Fibroblast of skin of abdomen (primary cell): ENCODE data around the gene TUBB2B.

Experiments used
- DNase-seq: peaks from one replicate; pipeline ENCODE4 v3.0.0-alpha.2; 2013

The TUBB2B gene

GRCh38 chr6:3232017-3232945, 4.8 kb upstream of the TUBB2B start:
- DNase-seq: no peak

- DNase-seq: peak; percentile 85
Observed at GRCh38 chr6:3231247-3232016, 4.0 kb upstream of the TUBB2B start.

GRCh38 chr6:3230900-3231246, 3.4 kb upstream of the TUBB2B start:
- DNase-seq: peak; percentile 67

- no peak for DNase-seq
Observed at GRCh38 chr6:3230256-3230882, 2.9 kb upstream of the TUBB2B start.

- peak; percentile 38 for DNase-seq
Observed at GRCh38 chr6:3229566-3230178, 2.2 kb upstream of the TUBB2B start.

- peak; percentile 33 for DNase-seq
Observed at GRCh38 chr6:3228771-3229565, 1.5 kb upstream of the TUBB2B start.

GRCh38 chr6:3228046-3228671, 706 bp upstream of the TUBB2B start:
- no peak for DNase-seq

GRCh38 chr6:3226481-3227362, 731 bp downstream of the TUBB2B start:
- peak; percentile 48 for DNase-seq

GRCh38 chr6:3226042-3226441, 1.4 kb downstream of the TUBB2B start:
- DNase-seq: no peak

- DNase-seq: no peak
Observed at GRCh38 chr6:3222506-3223038, 4.9 kb downstream of the TUBB2B start.

- DNase-seq: no peak
Observed at GRCh38 chr6:3221578-3221977, 5.9 kb downstream of the TUBB2B start.

- DNase-seq: no peak
Observed at GRCh38 chr6:3220366-3220765, 7.1 kb downstream of the TUBB2B start.

- no peak for DNase-seq
Observed at GRCh38 chr6:3218266-3218665, 9.2 kb downstream of the TUBB2B start.

- DNase-seq: no peak
Observed at GRCh38 chr6:3217286-3217685, 10.2 kb downstream of the TUBB2B start.

- DNase-seq: no peak
Observed at GRCh38 chr6:3214898-3215297, 12.6 kb downstream of the TUBB2B start.

- DNase-seq: no peak
Observed at GRCh38 chr6:3213334-3213695, 14.1 kb downstream of the TUBB2B start.

- DNase-seq: no peak
Observed at GRCh38 chr6:3212261-3212660, 15.2 kb downstream of the TUBB2B start.

GRCh38 chr6:3211681-3212080, 15.8 kb downstream of the TUBB2B start:
- DNase-seq: no peak

GRCh38 chr6:3210024-3210610, 17.3 kb downstream of the TUBB2B start:
- DNase-seq: no peak
